Mucosa of descending colon (tissue), 3 donors: ENCODE data around the gene C3orf52. TPM values are rescaled to one million over a fixed set of nuclear protein-coding genes. Genes with fewer than 3 reads are reported as not detected.

Source experiments
- ATAC-seq: fragments of 200-7000 bp; cut with Tn5 transposase; one replicate; pipeline ENCODE4 v1.9.1; 2020; ENCODE audit warnings: mild to moderate bottlenecking, moderate library complexity
- DNase-seq, 3 donors: peaks; one replicate each; pipeline ENCODE4 v3.0.0-alpha.2; 2020
- H3K36me3 ChIP-seq: fragments of 200-600 bp; one replicate; pipeline ENCODE4 v1.8.0; 2021; ENCODE audit warnings: low read depth, mild to moderate bottlenecking
- H3K4me1 ChIP-seq: fragments of 200-600 bp; one replicate; pipeline ENCODE4 v1.8.0; 2021; ENCODE audit warnings: low read depth, mild to moderate bottlenecking
- H3K4me3 ChIP-seq: fragments of 200-600 bp; one replicate; pipeline ENCODE4 v1.8.0; 2021; ENCODE audit warnings: mild to moderate bottlenecking
- H3K9me3 ChIP-seq: fragments of 200-600 bp; one replicate; pipeline ENCODE4 v1.8.0; 2021; ENCODE audit warnings: mild to moderate bottlenecking
- CTCF ChIP-seq: fragments of 200-600 bp; IDR thresholded peaks from one replicate; pipeline ENCODE4 v1.8.0; 2022; ENCODE audit warnings: antibody characterized with exemption, mild to moderate bottlenecking
- intact Hi-C, 2 donors: fragments of 100-400 bp; cut with DNase I in 1 of 2; cut with micrococcal nuclease in 1 of 2; formaldehyde crosslinking; loops; one replicate each; pipeline versions ENCODE4 v1.11.0 to v1.11.1; 2022; cut with DNase I, micrococcal nuclease
- total RNA-seq, 3 donors: library from RNA; stranded (reverse); fragmentation: NEBNext Ultra II Directional in 2 of 3; extraction: Animal tissue kit (Norgen Biotek cat#: 25700) in 2 of 3; gene quantifications; one replicate each; pipeline versions ENCODE4 v1.2.1 to v1.2.4, GENCODE V29; 2021 to 2023
- donor health status: DM: no; HTN: no; CAD: no; lungs with moderate emphysema.
- donor health status: DM: no; HTN: no; CAD: no.
- donor health status: DM: no; HTN: yes; CAD: no.

C3orf52 gene
- total RNA-seq, 3 donors from 2014 or later: 22.6 to 49.9 (median 36.3) TPM

- no peak for ATAC-seq
- TF ChIP-seq CTCF: no peak
- H3K4me1 ChIP-seq: peaks cover 8% of the 10 kb centered on the region
- H3K9me3 ChIP-seq: no peaks in the 10 kb centered on the region
- intact Hi-C loops: no loop called here
- no peak for DNase-seq
- H3K36me3 ChIP-seq: no peaks in the 10 kb centered on the region
- H3K4me3 ChIP-seq: no peak overlapping the region
These were observed 51.6 kb downstream of the C3orf52 start for GRCh38 chr3:112137781-112138180.

GRCh38 chr3:112138219-112138969, 52.2 kb downstream of the C3orf52 start:
- DNase-seq (no peak), ATAC-seq (no peak)
- Histone ChIP-seq H3K4me1 (peaks cover 8% of the 10 kb centered on the region), H3K9me3 (no peaks in the 10 kb centered on the region), H3K36me3 (no peaks in the 10 kb centered on the region), H3K4me3 (no peak overlapping the region)
- no peak for TF ChIP-seq CTCF
- intact Hi-C loops: no loop called here

- H3K36me3 ChIP-seq: no peaks in the 10 kb centered on the region
- no peaks in the 10 kb centered on the region for H3K4me1 ChIP-seq
- H3K4me3 ChIP-seq: no peak overlapping the region
- no peaks in the 10 kb centered on the region for H3K9me3 ChIP-seq
- DNase-seq (no peak), ATAC-seq (no peak)
- TF ChIP-seq CTCF: no peak
- intact Hi-C loops: no loop called here
These were observed 54.4 kb downstream of the C3orf52 start for GRCh38 chr3:112140584-112140983.

- no peaks in the 10 kb centered on the region for H3K36me3 ChIP-seq
- H3K4me3 ChIP-seq: no peak overlapping the region
- intact Hi-C loops: no loop called here
- ATAC-seq (no peak), DNase-seq (no peak)
- no peak for TF ChIP-seq CTCF
- no peaks in the 10 kb centered on the region for H3K9me3 ChIP-seq
- no peaks in the 10 kb centered on the region for H3K4me1 ChIP-seq
These were observed 55.1 kb downstream of the C3orf52 start for GRCh38 chr3:112141293-112141692.

GRCh38 chr3:112143251-112143650, 57.1 kb downstream of the C3orf52 start:
- no peak overlapping the region for H3K4me3 ChIP-seq
- H3K9me3 ChIP-seq: no peaks in the 10 kb centered on the region
- TF ChIP-seq CTCF: no peak
- H3K36me3 ChIP-seq: no peaks in the 10 kb centered on the region
- no peaks in the 10 kb centered on the region for H3K4me1 ChIP-seq
- no peak for ATAC-seq
- intact Hi-C loops: no loop called here
- DNase-seq: no peak
